Stimulated activated CD4-positive, alpha-beta T cell treated with anti-CD3 and anti-CD28 coated beads, Interleukin-2, amount 100 ng/mL, for 4 hours (primary cell): ENCODE measurements around the gene ZFP1.
"Not testable (repeated sequence)": the region's sequence is repeated elsewhere in the genome, so short reads cannot be mapped to it uniquely, and the experiment has no call there.

Experiments used
- DNase-seq: peaks from one replicate; pipeline ENCODE4 v3.0.0-alpha.2; 2020; ENCODE audit warnings: low read depth

ZFP1 gene

DNA sequence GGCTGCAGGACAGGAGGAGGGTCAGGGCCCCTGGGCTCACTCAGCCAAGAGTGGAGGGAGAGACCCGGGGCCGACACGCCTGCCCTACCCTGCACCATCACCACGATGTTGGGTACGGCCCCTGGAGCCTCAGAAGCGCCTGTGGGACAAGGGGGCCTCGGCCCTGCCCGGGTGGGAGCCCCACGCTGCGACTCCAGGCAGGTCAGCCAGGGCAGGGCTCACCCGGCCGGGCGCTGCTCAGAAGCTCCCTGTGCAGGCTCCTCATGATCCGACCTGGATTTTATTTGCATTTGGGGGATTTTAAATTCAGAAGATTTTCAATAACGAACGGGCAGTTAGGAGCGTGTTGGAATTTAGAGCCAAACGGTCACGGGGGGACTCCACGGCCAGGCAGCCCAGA, 56.6 kb downstream of the ZFP1 start:
- DNase-seq, result not testable (repeated sequence)

- DNase-seq, result not testable (repeated sequence)
Measured at GRCh38 chr16:75205438-75205837, 57.1 kb downstream of the ZFP1 start.

DNA sequence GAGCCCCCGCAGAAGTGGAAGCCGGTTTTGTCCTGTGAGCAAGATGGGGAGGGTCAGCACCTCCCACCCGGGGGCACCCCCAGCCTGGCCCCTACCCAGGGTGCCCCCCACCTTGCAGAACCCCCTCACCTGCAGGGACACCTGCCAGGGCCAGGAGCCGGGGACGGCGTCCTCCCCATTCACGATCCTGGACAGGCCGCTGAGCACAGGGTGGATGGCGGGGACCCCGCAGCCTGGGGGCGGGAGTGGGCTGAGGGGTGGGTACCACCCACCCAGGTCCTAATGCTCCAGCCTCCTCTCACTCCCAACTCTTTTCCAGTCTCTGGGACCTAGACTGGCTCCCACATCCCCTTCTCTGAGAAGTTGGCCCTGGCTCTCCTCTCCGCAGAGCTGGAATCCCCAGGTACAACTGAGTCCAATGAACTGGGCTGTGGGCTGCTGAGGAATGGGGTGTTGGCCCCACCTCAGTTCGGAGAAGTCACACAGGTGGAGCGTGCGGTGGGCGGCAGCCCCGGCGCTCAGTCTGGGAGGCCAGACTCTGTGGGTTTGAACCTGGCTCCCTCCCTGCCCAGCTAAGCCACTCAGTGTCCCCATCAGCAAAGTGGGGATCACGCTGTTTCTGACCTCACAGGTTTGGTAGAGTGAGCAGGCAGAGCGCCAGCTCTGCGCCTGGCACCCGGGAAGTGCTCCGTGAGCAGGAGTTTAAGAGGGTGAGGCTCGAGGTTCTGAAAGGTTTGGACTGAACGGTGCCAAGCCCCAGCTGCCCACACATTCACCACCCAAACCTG, 57.8 kb downstream of the ZFP1 start:
- not testable (repeated sequence) for DNase-seq

GRCh38 chr16:75206749-75207451, 58.6 kb downstream of the ZFP1 start, which contains the start of gene CTRB2:
CTRB2 (minus strand) TSS chr16:75207161; CDS start chr16:75207141, 20 bp downstream.
- DNase-seq, result no peak

DNA sequence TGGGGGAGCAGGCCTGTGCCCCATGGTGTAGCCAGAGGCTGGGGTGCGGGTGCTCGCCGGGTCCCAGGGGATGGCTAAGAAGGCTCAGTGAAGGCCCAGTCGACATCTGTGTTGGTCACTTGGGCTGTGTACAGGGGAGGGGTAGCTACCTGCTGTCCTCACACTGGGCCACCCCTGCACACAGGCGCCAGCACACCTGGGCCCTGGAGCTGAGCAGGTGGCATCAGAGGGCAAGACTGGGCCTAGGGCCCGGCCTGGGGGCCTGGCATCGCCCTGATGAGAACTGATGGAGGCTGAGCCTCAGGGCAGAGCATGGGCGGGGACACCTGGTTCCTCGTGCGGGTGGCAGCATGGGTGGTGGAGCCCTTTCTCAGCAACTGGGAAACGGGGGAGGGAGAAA, 59.5 kb downstream of the ZFP1 start:
- DNase-seq, result no peak

GRCh38 chr16:75208242-75208825, 60.0 kb downstream of the ZFP1 start:
- no peak for DNase-seq

GRCh38 chr16:75208861-75209505, 60.7 kb downstream of the ZFP1 start:
- no peak for DNase-seq

- not testable (repeated sequence) for DNase-seq
Measured at GRCh38 chr16:75209514-75209913, 61.2 kb downstream of the ZFP1 start.

DNA sequence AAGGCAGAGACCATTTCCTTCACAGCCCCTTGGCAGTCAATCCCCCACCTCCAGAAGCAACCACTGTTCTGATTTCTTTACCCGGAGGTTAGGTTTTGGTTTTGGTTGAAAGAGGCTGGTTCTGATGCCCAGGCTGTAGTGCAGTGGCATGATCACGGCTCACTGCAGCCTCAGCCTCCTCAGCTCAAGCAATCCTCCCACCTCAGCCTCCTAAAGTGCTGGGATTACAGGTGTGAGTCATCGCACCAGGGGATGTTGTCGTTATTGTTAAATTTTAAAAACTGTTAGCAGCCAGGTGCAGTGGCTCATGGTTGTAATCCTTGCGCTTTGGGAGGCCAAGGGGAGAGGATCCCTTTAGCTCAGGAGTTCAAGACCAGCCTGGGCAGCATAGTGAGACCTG, 61.6 kb downstream of the ZFP1 start:
- DNase-seq, result no peak

GRCh38 chr16:75211286-75211685, 63.0 kb downstream of the ZFP1 start:
- DNase-seq, result not testable (repeated sequence)

DNA sequence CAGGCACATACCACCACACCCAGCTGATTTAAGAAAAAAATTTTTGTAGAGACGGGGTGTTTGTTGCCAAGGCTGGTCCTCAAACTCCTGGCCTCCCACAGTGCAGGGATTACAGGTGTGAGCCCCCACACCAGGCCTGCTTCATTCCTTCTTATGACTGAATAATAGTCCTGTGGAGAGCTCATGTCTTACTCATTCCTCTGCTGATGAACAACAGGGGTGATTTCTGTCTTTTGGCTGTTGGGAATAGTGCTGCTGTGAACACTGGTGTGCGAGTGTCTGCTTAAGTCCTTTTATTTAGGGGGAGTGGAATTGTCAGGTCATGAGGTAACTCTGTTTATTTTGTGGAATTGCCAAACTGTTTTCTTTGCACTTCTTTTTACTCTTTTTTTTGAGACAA, 67.8 kb downstream of the ZFP1 start:
- DNase-seq, result no peak

DNA sequence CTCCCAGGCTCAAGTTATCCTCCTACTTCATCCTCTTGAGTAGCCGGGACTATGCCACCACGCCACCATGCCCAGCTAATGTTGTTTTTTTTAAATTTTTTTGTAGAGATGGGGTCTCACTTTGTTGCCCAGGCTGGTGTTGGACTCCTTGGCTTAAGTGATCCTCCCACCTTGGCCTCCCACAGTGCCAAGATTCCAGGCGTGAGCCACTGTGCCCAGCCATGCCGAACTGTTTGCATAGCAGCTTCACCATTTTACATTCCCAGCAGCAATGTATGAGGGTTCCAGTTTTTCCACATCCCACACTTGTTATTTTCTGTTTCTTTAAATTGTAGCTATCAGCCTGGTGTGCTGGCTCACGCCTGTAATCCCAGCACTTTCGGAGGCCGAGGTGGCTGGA, 68.3 kb downstream of the ZFP1 start:
- no peak for DNase-seq

GRCh38 chr16:75217389-75217851, 69.1 kb downstream of the ZFP1 start:
- no peak for DNase-seq

DNA sequence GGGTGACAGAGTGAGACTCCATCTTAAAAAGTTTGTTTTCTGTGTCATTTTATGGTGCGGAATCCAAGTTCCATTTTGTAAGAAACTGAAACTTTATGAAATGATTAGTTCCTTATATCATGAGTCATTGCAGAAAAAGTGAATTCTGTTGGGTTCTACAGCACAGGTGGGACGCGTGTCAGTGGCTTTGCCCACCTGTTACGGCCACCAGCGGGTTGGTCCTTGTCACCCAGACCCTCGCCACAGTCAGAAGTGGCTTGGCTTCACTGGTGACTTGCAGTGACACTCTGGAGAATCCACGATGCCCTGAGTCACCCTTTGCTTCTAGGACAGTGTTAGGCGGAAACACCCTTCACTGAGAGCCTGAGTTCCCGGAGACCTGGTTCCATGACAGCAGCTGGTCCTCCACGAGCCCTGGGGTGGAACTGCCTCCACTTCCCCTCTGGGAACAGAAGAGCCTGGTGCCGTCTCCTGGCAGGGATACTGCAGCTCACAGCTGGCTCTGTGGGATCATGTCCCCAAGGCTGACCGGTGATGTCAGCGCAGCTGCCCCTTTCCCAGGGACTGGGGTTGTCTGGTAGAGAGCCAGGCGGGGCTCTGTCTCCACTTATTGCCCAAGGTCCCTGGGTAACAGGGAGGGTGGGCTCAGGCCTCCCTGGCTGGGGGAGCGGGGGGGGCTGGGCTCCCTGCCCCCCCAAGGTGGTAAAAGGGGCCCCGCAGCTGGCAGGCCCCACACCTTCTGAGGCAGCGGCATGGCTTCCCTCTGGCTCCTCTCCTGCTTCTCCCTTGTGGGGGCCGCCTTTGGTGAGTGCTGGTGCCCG, 70.1 kb downstream of the ZFP1 start, which contains the start of gene CTRB1:
Gene CTRB1, plus strand, starts transcription at position 733 of the 821 bp plus-strand sequence. Its CDS starts 20 bp downstream, at position 753.
- DNase-seq, result no peak

GRCh38 chr16:75219088-75219487, 70.8 kb downstream of the ZFP1 start:
- no peak for DNase-seq

GRCh38 chr16:75219838-75220237, 71.5 kb downstream of the ZFP1 start:
- DNase-seq, result no peak
